Measurements from ENCODE around the gene SLC5A9. TPM values are rescaled to one million over a fixed set of nuclear protein-coding genes. Genes with fewer than 3 reads are reported as not detected.

The SLC5A9 gene
- not detected for total RNA-seq

DNA sequence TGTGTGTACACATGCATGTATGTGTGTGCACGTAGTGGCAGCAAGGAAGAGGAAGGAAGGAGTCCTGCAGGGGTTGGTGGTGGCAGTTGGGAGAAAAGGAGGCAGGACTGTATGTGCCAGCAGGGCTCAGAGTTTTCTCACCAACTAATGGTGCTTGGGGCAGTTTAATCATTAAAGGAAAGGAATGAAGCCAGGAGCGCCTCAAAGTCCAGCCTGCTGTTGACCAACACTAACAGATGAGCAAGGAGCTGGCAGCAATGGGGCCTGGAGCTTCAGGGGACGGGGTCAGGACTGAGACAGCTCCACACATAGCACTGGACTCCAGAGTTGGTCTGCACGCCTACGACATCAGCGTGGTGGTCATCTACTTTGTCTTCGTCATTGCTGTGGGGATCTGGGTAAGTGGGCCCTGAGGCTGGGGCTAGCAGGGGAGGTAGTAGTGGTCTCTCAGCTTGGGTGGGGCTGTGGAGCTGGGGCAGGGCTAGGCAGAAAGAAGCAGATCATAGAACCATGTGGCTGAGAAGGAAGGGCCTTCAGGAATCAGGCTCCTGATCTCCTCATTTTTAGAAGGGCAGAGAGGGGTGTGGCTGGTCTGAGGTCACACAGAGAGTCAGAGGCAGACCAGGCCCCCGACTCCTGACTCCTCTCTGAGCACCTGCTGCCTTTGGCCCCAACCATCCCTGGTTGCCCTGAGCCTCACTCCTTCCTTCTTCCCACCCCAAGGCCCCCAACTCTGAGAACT is at the start of gene SLC5A9:
TSS of gene SLC5A9 (plus strand) at position 216 of the 742 bp plus-strand sequence. CDS start at position 237, 21 bp downstream.
- Histone ChIP-seq H3K4me1 (ENCODE audit: control insufficient read depth in 1 of 2, low read depth in 2 of 2) (no peaks in the 10 kb centered on the region), H3K4me3 (no peak within 1 kb of the TSS), H3K27me3 (replicated peaks; ENCODE audit: insufficient read depth) (no peaks in the 10 kb centered on the region), H3K27ac (no peak within 1 kb of the TSS), H3K36me3 (no peaks in the 10 kb centered on the region), H3K9me3 (no peaks in the 10 kb centered on the region)
- ATAC-seq (ENCODE audit: insufficient number of reproducible peaks, low FRiP score, low read depth) (no peak), DNase-seq (ENCODE audit: low spot score) (no peak)
- TF ChIP-seq CTCF (IDR thresholded peaks at IDR 0.05), result no peak

DNA sequence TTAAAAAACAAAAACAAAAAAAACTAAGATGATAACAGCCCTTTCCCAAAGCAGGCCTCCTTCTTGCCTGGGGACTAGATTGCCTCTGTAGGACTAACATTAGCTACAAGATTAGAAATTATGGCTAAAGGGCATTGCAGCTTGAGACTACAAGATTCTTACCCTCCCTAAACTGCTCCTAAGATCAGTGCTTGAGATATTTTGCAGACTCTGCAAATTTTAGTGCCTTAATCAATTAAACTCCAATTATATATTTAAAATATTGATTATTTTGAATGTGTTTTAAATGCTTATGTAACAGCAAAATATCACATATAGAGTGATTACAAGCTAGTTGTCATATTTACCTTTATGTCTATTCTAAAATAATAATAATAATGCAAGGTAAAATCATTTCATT is 47.4 kb upstream of the SLC5A9 start:
- ATAC-seq (ENCODE audit: insufficient number of reproducible peaks, low FRiP score, low read depth), result no peak
- no peak overlapping the region for H3K27ac ChIP-seq
- H3K9me3 ChIP-seq, result no peaks in the 10 kb centered on the region
- no peak for TF ChIP-seq CTCF (IDR thresholded peaks at IDR 0.05)
- no peaks in the 10 kb centered on the region for H3K4me1 ChIP-seq (ENCODE audit: control insufficient read depth in 1 of 2, low read depth in 2 of 2)
- H3K27me3 ChIP-seq (replicated peaks; ENCODE audit: insufficient read depth), result no peaks in the 10 kb centered on the region
- no peak overlapping the region for H3K4me3 ChIP-seq
- no peak for DNase-seq (ENCODE audit: low spot score)
- H3K36me3 ChIP-seq, result no peaks in the 10 kb centered on the region

DNA sequence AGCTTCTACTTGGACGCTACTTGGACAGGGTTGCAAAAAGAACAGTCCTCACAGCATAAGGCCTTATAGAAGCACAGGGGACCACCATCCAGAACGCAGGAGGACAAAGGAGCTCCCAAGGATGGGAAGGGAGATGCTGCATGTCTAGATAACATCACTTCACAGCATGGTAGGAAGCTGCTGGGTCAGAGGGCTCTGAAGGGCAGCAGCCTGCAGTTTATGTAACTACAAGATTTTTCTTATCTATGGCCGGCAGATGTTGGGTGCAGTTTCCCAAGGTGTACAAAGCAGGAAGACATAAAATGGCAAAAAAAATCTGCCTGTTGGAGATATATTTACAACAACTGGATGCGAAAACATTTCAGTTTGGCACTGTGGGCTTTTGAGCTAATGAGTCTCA is 45.3 kb upstream of the SLC5A9 start:
- Histone ChIP-seq H3K36me3 (no peaks in the 10 kb centered on the region), H3K27ac (no peak overlapping the region), H3K4me1 (ENCODE audit: control insufficient read depth in 1 of 2, low read depth in 2 of 2) (no peaks in the 10 kb centered on the region), H3K27me3 (replicated peaks; ENCODE audit: insufficient read depth) (no peaks in the 10 kb centered on the region), H3K4me3 (no peak overlapping the region), H3K9me3 (no peaks in the 10 kb centered on the region)
- ATAC-seq (ENCODE audit: insufficient number of reproducible peaks, low FRiP score, low read depth) (no peak), DNase-seq (ENCODE audit: low spot score) (no peak)
- no peak for TF ChIP-seq CTCF (IDR thresholded peaks at IDR 0.05)

GRCh38 chr1:48181669-48182367 is 40.7 kb upstream of the SLC5A9 start:
- no peak for ATAC-seq (ENCODE audit: insufficient number of reproducible peaks, low FRiP score, low read depth)
- DNase-seq (ENCODE audit: low spot score), result no peak
- Histone ChIP-seq H3K27me3 (replicated peaks; ENCODE audit: insufficient read depth) (no peaks in the 10 kb centered on the region), H3K36me3 (no peaks in the 10 kb centered on the region), H3K4me1 (ENCODE audit: control insufficient read depth in 1 of 2, low read depth in 2 of 2) (no peaks in the 10 kb centered on the region), H3K9me3 (no peaks in the 10 kb centered on the region), H3K4me3 (no peak overlapping the region), H3K27ac (no peak overlapping the region)
- no peak for TF ChIP-seq CTCF (IDR thresholded peaks at IDR 0.05)

DNA sequence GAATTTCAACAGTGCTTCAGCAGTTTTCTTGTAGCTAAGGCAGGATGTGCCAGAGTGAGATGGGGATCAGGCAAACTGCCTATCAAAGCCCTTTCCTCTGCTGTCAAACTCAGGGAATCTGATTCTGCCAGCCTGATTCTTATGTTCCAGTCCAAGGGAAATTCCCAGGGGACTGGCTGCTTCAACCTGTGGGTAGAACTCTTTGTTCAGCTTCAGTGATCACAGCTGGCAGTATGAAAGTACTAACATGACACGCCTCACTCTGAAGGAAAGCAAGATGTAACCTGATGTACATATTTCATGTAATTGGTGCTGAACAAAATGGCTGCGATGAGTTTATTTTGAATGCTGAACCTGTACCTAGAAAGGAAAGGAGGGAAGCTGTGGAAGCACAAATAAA is 40.1 kb upstream of the SLC5A9 start:
- TF ChIP-seq CTCF (IDR thresholded peaks at IDR 0.05), result no peak
- Histone ChIP-seq H3K4me1 (ENCODE audit: control insufficient read depth in 1 of 2, low read depth in 2 of 2) (no peaks in the 10 kb centered on the region), H3K27ac (no peak overlapping the region), H3K27me3 (replicated peaks; ENCODE audit: insufficient read depth) (no peaks in the 10 kb centered on the region), H3K36me3 (no peaks in the 10 kb centered on the region), H3K9me3 (no peaks in the 10 kb centered on the region), H3K4me3 (no peak overlapping the region)
- ATAC-seq (ENCODE audit: insufficient number of reproducible peaks, low FRiP score, low read depth), result no peak
- no peak for DNase-seq (ENCODE audit: low spot score)

Measured in thoracic aorta (tissue), 2 donors.